RKO (cell line): ENCODE data around the gene HSPA8.
A peak's percentile ranks its signal among the peaks of the same experiment; 100 is the strongest.
"Not testable (repeated sequence)": the region's sequence is repeated elsewhere in the genome, so short reads cannot be mapped to it uniquely, and the experiment has no call there.

Experiments used
- DNase-seq: peaks from one replicate; pipeline ENCODE4 v3.0.0-alpha.2; 2016; ENCODE audit warnings: low spot score

HSPA8 gene

GRCh38 chr11:123072332-123072761 is 10.4 kb upstream of the HSPA8 start:
- DNase-seq: no peak

- no peak for DNase-seq
These were observed 8.2 kb upstream of the HSPA8 start for GRCh38 chr11:123069908-123070821.

GRCh38 chr11:123065621-123066020 is 3.7 kb upstream of the HSPA8 start:
- no peak for DNase-seq

GRCh38 chr11:123063826-123064657 is 2.1 kb upstream of the HSPA8 start:
- DNase-seq: no peak

- DNase-seq: peak; percentile 64
These were observed 1.2 kb upstream of the HSPA8 start for GRCh38 chr11:123062892-123063825.

- peak; percentile 98 for DNase-seq
These were observed 389 bp upstream of the HSPA8 start for GRCh38 chr11:123062158-123062891.

- DNase-seq: no peak
These were observed 1.5 kb downstream of the HSPA8 start for GRCh38 chr11:123060277-123061000.

GRCh38 chr11:123059041-123059920 is 2.7 kb downstream of the HSPA8 start:
- DNase-seq: not testable (repeated sequence)

- no peak for DNase-seq
These were observed 4.2 kb downstream of the HSPA8 start for GRCh38 chr11:123057661-123058305.

GRCh38 chr11:123056835-123057491 is 5.0 kb downstream of the HSPA8 start:
- DNase-seq: no peak

GRCh38 chr11:123055191-123055901 is 6.6 kb downstream of the HSPA8 start:
- DNase-seq: no peak

- peak; percentile 89 for DNase-seq
These were observed 7.5 kb downstream of the HSPA8 start for GRCh38 chr11:123054301-123055065.

GRCh38 chr11:123052901-123053721 is 8.8 kb downstream of the HSPA8 start:
- DNase-seq: no peak

GRCh38 chr11:123051634-123052033 is 10.3 kb downstream of the HSPA8 start:
- no peak for DNase-seq

- no peak for DNase-seq
These were observed 10.8 kb downstream of the HSPA8 start for GRCh38 chr11:123051146-123051545.

- no peak for DNase-seq
These were observed 14.0 kb downstream of the HSPA8 start for GRCh38 chr11:123047947-123048293.
